ENCODE measurements around the gene SGPP1. TPM values are rescaled to one million over a fixed set of nuclear protein-coding genes. Genes with fewer than 3 reads are reported as not detected.

The SGPP1 gene
- total and polyA plus RNA-seq, 10 of the 15 experiments (the other 5 are each of a cell fraction or from before 2014, with no cell fraction given): 3.5 to 37.7 (median 25.5) TPM

DNA sequence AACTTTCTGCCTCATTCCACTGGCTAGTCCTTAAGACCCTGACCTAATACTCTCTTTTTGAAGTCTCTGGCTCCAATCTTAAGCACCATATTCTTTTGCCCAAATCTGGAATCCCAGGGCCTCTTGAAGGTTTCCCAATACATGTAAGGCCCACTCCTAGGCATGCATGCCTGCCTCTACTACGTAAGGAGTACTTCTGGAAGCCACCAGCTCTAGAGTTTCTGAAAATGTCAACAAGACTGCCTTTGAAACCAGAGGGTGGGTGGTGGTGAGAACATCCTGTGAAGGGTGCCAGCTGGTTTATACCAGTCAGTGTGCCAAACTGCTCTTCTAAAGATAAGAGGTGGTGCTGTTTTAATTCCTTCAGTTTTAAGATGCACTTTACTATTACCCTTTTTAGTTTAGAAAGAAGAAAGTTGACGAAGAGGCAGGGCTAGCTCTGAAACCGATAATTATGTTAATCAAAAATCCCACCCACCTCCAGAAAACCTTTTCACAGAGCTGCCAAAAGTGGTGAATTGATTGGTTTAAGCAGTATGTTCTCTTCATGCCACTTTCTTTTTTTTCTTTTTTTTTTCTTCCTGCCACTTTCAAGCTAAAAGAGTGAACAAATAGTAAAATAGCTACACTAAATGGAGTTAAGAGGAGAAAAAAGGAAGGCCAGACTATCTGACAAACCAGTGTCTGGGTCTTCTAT is 77.5 kb downstream of the SGPP1 start:
- no peak overlapping the region for H3K4me3 ChIP-seq
- H3K9ac ChIP-seq (ENCODE audit: control insufficient read depth, insufficient read depth, low read length): no peak overlapping the region
- no peak for FAIRE-seq
- no peaks in the 10 kb centered on the region for H3K4me1 ChIP-seq (ENCODE audit: control insufficient read depth, insufficient read depth, low read length)
- H2AFZ ChIP-seq (ENCODE audit: control insufficient read depth, low read depth, low read length): no peak overlapping the region
- no peaks in the 10 kb centered on the region for H3K36me3 ChIP-seq (ENCODE audit: control insufficient read depth in 2 of 2, insufficient read depth in 2 of 2, low read length in 1 of 2)
- peak; percentile 54 for DNase-seq (ENCODE audit: low read depth, low spot score)
- peak overlapping the region; percentile 17; the same call in 1 of the 2 replicates for H3K27ac ChIP-seq (ENCODE audit: control insufficient read depth, insufficient read depth)
- in situ Hi-C loops (cut with MboI) (no loop called here), intact Hi-C loops (cut with micrococcal nuclease; ENCODE audit: unreplicated experiment) (no loop called here)
- RAD21 ChIA-PET (ENCODE audit: unreplicated experiment): interaction anchor here (0.6 to 2.6 kb wide), 15 partner anchors 9 to 653 kb away, joined by 3 to 20 read pairs (median 4); partner anchors contain the start of genes PPP2R5E and WDR89
- H4K20me1 ChIP-seq (ENCODE audit: control insufficient read depth, insufficient read depth): no peaks in the 10 kb centered on the region
- H3K27me3 ChIP-seq (replicated peaks in 1 of 2; ENCODE audit: control insufficient read depth in 2 of 2, insufficient read depth in 2 of 2, low read length in 1 of 2): no peaks in the 10 kb centered on the region
- H3K9me3 ChIP-seq (replicated peaks; ENCODE audit: control insufficient read depth, insufficient read depth, low read length): no peaks in the 10 kb centered on the region
- SMC1A ChIA-PET (ENCODE audit: uncharacterized antibody, unreplicated experiment): interaction anchor here (0.7 to 3.3 kb wide), 11 partner anchors 8 to 261 kb away, joined by 3 to 14 read pairs (median 5); partner anchors contain the start of gene WDR89
- CTCF ChIA-PET: interaction anchor here (0.7 to 2.5 kb wide), 8 partner anchors 16 to 374 kb away, joined by 3 to 9 read pairs (median 4); no protein-coding TSS in a partner anchor
- H3K4me2 ChIP-seq (ENCODE audit: control insufficient read depth, insufficient read depth): no peak overlapping the region
- POLR2A ChIA-PET: interaction anchor here (0.5 to 3.8 kb wide), 8 partner anchors 8 to 108 kb away, joined by 3 to 22 read pairs (median 4); partner anchors contain the start of gene WDR89
- WGBS (ENCODE audit: insufficient coverage, insufficient replicate concordance, low lambda C conversion rate, missing lambda C conversion rate): 26% methylated on average over 3 of the region's 3 CpGs
- no peaks in the 10 kb centered on the region; the same call in 1 of the 2 replicates for H3K79me2 ChIP-seq (ENCODE audit: control insufficient read depth, insufficient read depth, low read length)
- BruUV-seq (replicated peaks): no TSS peak
- ATAC-seq: peak; percentile 90
- TF ChIP-seq SRF (IDR thresholded peaks at IDR 0.05; ENCODE audit: low read depth in 2 of 2, low read length in 2 of 2) (no peak), SREBF2 (IDR thresholded peaks at IDR 0.05; ENCODE audit: low read length) (no peak), PAX8 (IDR thresholded peaks at IDR 0.05) (no peak), ZNF687 (IDR thresholded peaks at IDR 0.05) (0 out of 2 replicates have a peak, but pooled peaks have one; percentile 32), EGR1 (IDR thresholded peaks at IDR 0.05; ENCODE audit: borderline replicate concordance in 1 of 2, low read depth in 2 of 2, low read length in 2 of 2) (no peak), ZNF592 (IDR thresholded peaks at IDR 0.05) (no peak), ASH2L (IDR thresholded peaks at IDR 0.05; ENCODE audit: borderline replicate concordance, low read depth) (no peak), RAD21 (IDR thresholded peaks at IDR 0.05; ENCODE audit: insufficient read depth, low read depth, low read length) (no peak), TCF12 (IDR thresholded peaks at IDR 0.05; ENCODE audit: low read depth, low read length) (peak; percentile 42; the same call in 1 of the 2 replicates), MYC (IDR thresholded peaks at IDR 0.05; ENCODE audit: insufficient read depth, insufficient read length, insufficient replicate concordance, low read length, severe bottlenecking) (no peak), EP300 (IDR thresholded peaks at IDR 0.05; ENCODE audit: borderline replicate concordance in 1 of 2, control insufficient read depth in 1 of 2, low read depth in 2 of 2, low read length in 2 of 2) (no peak), SIX5 (IDR thresholded peaks at IDR 0.05; ENCODE audit: low read depth, low read length, severe bottlenecking) (no peak)
